ENCODE results near the gene TPRG1.
A peak's percentile ranks its signal among the peaks of the same experiment; 100 is the strongest.

TPRG1 gene

DNA sequence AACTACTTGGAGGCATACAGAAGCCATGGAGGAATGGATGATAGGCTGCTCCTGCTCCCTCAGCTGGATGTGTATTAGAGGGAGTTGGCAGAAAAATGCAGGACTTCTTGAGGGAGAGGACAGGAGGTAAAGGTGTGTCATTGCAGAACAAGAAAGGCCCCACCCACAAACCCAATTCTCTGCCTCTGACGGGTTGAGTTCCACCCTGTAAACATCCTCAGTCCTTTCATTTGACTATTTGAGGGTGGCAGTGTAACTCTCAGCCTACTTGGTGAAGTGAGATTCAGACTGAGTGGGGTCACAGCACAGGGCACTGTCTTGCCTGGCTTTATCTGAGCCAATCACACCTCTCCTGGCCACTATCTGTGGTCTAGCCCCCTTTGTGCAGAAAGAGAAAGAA is at the start of gene TPRG1:
Gene TPRG1 (plus strand): TSS at position 265 of the 400 bp plus-strand sequence. CDS start 35,414 bp downstream, outside the sequence.
- DNase-seq (ENCODE audit: low read depth) = no peak

- no peak for DNase-seq (ENCODE audit: low read depth)
Observed at GRCh38 chr3:189122110-189122509, 49.7 kb upstream of the TPRG1 start.

DNA sequence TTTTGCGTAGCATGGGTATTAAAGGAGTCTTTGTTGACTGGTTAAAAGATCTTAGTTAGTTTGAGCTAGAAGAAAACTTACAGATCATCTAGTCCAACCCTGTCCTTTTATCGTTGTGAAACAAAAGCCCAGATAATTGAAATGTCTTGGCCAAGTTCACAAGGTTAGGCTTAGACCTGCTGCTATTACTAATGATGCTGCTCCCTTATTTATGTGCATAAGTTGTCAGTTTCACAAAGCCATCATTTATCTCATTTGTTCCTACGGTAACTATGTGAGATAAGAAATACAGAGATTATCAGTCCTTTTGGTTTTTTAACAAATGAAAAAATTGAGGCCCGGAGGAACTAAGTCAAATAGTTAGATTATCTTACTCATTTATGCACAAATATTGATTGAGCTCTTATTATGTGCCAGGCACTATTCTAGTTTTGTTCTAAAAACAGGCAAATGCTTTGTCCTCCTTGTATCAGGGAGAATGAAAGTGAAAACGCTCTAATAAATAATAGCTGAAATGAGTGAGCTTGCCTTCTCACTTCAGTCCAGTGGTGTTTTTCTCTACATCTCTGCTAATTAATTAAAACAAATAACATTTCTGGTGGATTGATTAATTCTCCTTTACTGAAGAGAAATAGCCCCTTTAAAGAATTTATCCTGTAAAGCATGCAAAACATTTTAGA is 49.1 kb upstream of the TPRG1 start:
- no peak for DNase-seq (ENCODE audit: low read depth)

- DNase-seq (ENCODE audit: low read depth) = peak; percentile 32
Observed at GRCh38 chr3:189123595-189124387, 48.0 kb upstream of the TPRG1 start.

DNA sequence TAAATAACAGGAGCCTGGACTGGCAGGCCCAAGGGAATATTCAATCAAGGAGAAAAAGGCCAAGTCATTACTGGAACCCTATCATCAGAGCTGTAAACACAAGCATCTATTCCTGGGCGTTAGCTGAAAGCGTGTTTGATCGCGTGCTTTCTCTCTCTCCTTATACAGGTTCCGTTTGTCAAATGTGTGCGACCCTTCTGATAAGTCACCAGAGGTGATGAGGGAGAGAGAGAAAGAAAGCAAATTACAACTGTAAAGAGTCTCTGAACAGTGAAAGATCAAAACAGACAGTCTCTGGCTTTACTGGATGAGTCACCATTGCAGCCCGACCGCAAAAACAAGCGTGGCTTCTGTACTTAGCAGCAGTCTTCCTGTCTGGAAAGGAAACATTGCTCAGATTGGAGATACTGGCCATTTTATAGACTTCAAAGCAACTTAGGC is 39.5 kb upstream of the TPRG1 start:
- DNase-seq (ENCODE audit: low read depth) = peak; percentile 96

- no peak for DNase-seq (ENCODE audit: low read depth)
Observed at GRCh38 chr3:189132839-189133238, 38.9 kb upstream of the TPRG1 start.

DNA sequence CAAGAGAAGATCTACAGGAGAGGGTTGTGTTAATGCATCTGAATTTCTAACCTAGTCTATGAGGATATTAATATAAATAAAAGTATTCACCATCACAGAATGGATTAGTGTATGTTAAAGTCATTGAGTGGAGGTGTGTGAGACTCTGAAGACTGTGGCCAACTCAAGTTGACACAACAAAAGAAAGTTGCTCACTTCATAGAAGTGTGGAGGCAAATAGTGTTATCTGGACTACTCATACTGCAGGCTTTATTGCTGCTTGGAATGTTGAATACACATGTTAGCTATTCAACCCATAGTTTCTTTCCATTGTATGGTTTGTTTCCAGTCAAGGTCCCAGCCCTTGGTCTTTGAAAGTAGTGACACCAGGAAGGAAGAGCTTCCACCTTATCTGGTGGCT is 38.0 kb upstream of the TPRG1 start:
- no peak for DNase-seq (ENCODE audit: low read depth)

DNA sequence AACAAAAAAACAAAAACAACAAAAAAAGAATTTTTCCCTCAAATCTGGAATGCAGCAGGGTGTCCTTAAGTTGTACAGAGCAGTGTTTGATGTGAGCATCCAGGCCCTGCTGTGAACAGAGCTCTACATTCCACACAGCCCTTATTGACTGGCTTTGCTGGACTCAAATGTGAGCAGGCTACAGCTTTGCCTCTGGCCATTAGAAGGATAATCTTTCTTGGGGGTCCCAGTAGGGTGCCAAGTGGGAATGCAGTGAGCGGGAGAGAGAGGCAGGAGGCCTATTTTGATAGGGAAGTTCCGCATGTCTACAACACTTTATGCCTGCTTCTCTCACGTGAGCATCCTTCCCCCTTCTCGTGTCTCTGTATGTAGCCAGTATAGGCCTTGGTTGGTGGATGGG is 34.4 kb upstream of the TPRG1 start:
- DNase-seq (ENCODE audit: low read depth) = no peak

- no peak for DNase-seq (ENCODE audit: low read depth)
Observed at GRCh38 chr3:189138901-189139610, 32.7 kb upstream of the TPRG1 start.

GRCh38 chr3:189139611-189139940 is 32.2 kb upstream of the TPRG1 start:
- DNase-seq (ENCODE audit: low read depth) = no peak

DNA sequence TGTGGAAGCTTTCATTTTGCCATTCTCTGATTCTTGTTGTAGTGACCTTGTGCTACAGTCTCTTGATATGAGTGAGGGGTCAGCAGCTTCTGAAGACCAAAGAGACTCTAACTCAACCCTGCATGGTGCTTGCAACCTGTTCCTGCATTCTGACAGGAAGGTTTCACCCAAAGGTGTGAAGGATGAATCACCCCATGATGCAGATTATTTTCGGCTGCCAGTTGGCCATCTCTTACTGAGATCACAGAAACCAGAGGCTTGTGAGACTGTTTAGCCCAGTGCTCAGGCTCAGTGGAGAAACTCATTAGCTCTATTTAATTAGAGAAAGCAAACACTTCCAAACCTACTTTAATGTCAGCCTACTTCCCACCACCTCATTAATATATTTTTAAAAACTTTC is 29.2 kb upstream of the TPRG1 start:
- DNase-seq (ENCODE audit: low read depth) = no peak

DNA sequence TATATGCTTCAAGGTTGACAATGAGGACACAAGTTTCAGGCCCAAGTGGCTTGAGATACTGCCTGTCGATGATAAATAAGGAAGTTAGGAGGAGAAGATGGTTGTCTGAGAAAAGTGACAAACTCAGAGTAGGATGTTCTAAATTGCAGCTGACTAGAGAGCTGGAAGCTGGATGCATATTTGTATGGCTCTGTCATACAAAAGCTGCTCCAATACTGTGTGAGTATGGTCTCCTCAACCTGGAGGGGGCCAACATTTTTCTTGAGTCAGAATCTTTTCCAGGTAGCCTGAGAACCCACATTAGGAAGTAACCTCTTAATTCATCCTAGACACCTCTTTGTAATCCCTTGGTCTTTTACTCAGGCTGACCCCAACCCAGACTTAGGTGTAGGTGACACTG is 28.4 kb upstream of the TPRG1 start:
- DNase-seq (ENCODE audit: low read depth) = peak; percentile 23

DNA sequence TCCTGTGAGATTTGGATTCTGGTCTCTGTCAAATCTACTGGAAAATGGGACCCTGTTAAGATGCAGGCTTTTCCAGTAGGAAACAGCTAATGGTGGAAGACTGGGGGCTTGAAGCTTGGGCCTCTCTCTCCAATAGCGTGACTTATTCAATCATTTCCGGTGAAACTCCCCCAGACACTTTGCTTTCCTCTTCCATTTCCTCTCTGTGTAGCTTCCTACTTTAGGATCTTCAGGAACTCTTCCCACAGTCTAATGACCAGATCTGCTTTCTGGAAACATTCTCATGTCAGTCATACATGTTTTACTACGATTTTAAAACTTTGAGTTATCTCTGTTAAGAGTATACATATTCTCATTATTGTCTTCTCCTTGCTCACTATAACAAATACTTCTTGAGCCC is 28.0 kb upstream of the TPRG1 start:
- no peak for DNase-seq (ENCODE audit: low read depth)

DNA sequence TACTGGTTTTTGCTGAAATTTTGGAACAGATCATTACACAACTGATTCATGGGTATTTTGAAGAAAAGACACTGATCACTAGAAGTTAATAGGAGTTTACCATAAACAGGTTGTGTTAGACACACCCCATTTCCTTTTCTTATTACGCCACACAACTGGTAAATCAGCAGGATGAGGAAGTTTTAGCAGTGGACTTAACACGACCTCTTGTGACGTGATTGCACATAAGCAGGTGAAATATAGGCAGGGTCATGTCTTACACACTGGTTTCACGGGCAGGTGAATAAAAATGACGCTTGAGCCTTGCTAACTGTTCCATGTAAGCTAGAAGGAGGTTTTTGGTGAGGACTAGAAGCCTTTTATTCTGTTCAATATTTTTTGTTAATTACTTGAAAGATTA is 27.1 kb upstream of the TPRG1 start:
- peak; percentile 61 for DNase-seq (ENCODE audit: low read depth)

- DNase-seq (ENCODE audit: low read depth) = no peak
Observed at GRCh38 chr3:189146848-189147247, 24.9 kb upstream of the TPRG1 start.

- DNase-seq (ENCODE audit: low read depth) = peak; percentile 61
Observed at GRCh38 chr3:189148081-189148507, 23.7 kb upstream of the TPRG1 start.

DNA sequence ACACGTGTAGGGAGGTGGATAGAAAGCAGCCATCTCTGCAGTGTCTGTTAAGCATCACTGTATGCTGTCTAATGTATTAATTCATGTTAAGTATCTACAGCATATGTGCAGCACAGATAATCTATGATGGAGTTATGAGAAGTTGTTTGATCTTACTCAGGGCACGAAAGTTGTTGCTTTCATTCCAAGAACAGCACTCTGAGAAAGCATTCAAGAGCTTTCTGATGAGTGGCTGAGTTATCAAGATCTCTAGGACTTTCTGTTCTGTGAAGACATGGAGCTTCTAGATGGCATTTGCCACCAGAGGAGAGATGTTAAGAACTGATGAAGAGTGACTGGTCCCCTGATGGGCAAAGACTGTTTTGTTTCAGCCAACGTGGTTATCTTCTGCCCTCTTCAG is 22.6 kb upstream of the TPRG1 start:
- DNase-seq (ENCODE audit: low read depth) = no peak

- DNase-seq (ENCODE audit: low read depth) = no peak
Observed at GRCh38 chr3:189157232-189158007, 14.4 kb upstream of the TPRG1 start.

DNA sequence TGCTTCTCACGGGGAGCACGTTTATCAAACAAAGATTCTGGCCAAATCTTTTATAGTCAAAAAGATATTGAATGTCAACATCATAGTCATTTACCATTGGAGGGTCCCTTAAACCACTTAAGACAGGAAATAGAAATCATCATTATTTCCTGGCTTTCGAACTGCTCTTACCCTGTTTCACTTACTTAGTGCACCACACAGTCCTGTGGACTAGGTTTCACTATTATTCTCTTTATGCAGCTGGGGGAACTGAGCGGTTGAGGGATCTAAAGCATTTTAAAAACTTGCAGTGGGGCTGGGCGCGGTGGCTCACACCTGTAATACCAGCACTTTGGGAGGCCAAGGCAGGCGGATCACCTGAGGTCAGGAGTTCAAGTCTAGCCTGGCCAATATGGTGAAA is 13.7 kb upstream of the TPRG1 start:
- no peak for DNase-seq (ENCODE audit: low read depth)

- DNase-seq (ENCODE audit: low read depth) = no peak
Observed at GRCh38 chr3:189160519-189161309, 11.1 kb upstream of the TPRG1 start.

DNA sequence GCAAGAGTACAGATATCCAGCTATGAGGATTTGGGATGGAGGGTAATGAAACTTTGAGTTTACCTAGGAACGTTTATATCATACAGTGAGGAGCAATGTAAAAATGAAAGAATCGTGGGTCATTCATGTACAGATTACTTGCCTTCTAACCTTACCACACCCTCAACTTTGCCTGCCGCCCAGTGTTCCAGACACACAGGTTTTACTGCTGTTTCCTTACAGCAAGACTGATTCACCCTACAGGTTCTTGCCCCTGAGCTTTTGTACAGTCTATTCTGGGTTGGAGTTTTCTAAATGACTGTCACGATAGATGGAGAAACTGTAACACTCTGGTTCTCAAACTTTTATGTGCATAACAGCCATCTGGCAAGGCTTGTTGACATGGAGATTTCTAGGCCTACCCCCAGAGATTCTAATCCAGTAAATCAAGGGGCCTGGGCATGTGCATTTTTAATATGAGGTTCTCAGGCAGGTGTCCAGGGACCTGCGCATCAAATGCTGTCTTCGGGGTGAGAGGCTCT is 6.6 kb upstream of the TPRG1 start:
- no peak for DNase-seq (ENCODE audit: low read depth)

Measured in iris pigment epithelial cell (primary cell).